NCI-H1105 (cell line): ENCODE measurements around the gene ELANE.
"Not testable (repeated sequence)": the region's sequence is repeated elsewhere in the genome, so short reads cannot be mapped to it uniquely, and the experiment has no call there.

Source experiments
- DNase-seq: peaks from one replicate; lab custom pipeline; 2025; lab: John Stamatoyannopoulos, UW

ELANE gene

DNA sequence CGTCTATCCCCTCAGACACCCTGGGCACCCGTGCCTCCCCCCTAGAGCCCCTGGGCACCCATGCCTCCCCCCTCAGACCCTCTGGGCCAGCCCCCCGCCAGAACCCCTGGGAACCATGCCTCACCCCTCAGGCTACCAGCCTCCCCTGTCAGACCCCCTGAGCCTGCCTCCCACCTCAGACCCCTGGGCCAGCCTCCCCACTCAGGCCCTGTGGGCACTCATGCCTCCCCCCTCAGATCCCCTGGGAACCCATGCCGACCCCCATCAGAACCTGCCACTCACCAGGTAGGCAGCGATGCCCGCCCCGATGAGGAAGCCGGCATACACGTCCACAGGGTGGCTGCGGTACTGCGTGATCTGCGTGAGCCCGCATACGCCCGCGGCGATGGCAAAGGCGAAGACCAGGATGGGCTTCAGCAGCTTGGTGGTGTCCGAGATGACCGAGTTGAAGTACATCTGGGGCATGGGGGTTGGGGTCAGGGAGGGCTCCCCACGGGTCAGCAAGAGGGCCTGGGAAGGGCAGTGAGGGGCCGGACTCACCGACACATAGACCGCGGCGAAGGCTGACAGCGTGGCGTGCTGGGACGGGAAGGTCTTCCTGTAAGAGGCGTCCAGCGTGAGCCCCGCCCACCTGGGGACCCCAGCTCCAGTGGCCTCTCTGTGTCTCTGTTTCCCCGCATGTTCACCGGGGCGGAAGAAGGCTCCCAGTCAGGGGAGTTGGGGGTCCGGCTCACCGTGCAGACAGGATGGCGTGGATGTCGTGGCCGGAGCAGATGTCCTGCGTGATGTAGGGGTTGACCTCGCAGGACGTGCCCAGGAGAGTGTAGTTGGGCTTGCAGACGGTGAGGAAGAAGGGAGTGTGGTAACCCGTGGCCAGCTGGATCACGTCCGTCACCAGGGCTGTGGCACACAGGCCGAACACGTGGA, 37.7 kb upstream of the ELANE start:
- DNase-seq: no peak

DNA sequence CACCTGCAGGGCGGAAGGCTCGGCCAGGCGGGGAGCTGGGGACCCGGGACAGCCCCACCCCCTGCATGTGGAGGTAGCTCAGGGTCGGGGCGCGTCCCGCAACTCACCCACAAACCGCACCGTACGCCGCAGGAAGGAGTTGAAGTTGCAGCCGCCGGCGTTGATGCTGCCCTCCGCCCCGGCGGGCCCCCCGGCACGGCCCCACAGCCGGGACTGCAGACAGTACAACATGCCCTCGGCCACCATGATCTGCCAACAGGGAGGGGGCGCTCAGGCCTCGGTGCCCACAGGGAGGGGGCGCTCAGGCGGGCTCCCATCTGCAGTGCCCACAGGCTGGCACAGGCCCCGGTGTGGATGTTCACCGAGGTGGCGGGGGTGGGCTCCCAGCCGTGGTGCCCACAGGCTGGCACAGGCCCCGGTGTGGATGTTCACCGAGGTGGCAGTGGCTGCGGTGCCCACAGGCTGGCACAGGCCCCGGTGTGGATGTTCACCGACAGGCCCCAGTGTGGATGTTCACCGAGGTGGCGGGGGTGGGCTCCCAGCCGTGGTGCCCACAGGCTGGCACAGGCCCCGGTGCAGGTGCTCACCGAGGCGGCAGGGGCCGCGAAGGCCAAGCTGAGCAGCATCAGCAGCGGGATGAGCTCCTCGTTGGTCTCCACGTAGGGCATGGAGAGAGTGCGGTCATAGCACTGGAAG, 36.9 kb upstream of the ELANE start:
- no peak for DNase-seq

DNA sequence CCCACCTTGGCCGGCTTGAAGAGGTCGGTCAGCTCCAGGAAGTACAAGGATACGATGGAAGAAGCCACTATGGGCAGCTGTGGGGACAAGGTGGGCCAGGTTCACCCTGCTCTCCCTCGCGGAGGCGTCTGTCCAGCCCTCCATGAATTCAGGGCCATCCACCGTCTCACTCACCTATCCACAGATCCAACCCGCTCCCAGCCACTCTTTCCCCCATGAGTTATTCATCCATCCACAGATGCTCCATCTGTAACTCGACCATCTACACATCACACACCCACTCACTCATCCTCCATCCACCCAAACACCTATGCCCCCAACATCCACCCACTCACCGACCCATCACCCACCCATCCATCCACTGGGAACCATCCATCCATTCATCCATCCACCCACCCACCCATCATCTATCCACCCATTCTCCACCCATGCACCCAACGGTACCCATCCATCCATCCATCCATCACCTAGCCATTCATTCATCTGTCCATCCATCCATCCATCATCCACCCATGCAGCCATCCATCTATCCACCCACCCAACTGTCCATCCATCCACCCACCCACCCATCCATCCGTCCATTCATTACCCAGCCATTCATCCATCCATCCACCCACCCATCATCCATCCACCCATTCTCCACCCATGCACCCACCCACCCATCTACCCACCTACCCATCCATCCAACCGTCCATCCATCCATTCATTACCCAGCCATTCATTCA, 36.2 kb upstream of the ELANE start:
- no peak for DNase-seq

DNA sequence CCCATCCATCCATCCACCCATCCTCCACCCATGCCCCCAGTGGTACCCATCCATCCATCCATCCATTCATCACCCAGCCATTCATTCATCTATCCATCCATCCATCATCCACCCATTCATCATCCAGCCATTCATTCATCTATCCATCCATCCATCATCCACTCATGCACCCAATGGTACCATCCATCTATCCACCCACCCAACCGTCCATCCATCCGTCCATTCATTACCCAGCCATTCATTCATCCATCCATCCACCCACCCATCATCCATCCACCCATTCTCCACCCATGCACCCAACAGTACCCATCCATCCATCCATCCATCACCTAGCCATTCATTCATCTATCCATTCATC, 35.6 kb upstream of the ELANE start:
- DNase-seq: no peak

DNA sequence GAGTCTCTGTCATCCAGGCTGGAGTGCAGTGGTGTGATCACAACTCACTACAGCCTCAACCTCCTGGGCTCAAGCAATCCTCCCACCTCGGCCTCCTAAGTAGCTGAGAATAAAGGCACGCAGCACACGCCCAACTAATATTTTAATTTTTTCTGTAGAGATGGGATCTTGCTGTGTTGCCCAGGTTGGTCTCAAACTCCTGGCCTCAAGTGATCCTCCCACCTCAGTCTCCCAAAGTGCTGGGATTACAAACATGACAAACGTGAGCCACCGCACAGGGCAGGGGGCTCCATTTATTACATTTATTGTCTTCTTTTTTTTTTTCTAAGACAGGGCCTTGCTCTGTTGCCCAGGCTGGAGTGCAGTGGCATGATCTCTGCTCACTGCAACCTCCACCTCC, 31.9 kb upstream of the ELANE start:
- not testable (repeated sequence) for DNase-seq

DNA sequence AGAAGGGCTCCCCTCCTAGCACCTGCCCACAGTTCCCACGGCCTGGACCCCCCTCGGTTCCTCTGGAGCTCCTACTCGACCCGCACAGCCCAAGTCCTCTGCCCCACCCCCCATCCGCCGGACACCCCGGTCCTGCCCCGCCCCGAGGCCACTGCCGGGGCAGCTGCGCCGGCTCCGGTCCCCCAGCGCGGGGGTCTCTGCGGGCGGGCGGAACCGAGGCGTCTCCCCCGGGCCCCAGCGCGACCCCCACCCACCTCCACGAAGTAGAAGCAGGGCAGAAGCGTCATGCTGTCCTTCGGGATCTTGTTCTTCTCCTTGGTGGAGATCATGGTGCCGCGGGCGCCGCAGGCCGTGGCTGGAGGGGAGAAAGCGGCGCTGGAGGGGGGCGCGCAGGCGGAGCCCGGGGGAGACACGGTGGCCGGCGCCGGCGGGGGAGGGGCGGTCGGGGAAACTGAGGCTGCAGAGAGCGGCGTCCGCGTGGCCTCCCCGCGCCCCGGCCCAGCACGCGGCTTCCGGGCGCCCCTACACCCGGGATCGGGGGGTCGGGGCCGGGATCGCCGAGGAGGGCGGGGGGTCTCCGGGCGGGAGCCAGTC, 30.8 kb upstream of the ELANE start:
- no peak for DNase-seq

DNA sequence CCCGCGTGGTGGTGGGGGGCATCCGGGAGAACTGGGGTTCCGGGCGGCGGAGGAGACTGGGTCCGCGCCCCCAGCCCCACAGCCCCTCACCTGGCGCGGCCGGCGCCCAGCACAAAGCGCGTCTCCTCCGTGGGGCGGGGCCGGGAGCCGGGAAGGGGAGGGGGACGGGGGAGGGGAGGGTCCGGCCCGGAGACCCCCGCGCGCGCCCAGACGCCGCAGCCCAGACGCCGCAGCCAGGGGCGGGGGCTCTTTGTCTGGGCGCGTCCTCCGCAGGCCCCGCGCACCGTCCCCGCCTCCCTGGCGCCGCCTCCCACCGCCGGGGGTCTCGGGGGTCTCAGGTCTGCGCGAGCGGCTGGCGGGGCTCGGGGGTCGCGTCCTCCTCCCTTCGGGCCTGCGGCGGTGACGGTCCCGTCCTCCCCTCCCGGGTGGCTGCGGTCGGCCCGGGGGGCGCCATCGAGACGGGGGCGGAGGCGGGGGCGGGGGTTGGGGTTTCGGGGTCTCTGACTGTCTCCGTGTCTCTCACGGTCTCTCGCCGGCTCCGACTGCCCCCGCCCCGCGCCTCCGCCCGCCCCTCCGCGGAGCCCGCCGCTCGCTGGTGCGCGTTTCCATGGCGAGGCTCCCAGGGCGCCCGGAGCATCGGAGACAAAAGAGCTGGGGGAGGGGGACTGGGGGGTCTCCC, 30.1 kb upstream of the ELANE start, which contains the start of gene PLPPR3:
TSS of gene PLPPR3 (minus strand) at position 131 of the 679 bp plus-strand sequence. CDS start 396 bp downstream, outside the sequence.
- no peak for DNase-seq

DNA sequence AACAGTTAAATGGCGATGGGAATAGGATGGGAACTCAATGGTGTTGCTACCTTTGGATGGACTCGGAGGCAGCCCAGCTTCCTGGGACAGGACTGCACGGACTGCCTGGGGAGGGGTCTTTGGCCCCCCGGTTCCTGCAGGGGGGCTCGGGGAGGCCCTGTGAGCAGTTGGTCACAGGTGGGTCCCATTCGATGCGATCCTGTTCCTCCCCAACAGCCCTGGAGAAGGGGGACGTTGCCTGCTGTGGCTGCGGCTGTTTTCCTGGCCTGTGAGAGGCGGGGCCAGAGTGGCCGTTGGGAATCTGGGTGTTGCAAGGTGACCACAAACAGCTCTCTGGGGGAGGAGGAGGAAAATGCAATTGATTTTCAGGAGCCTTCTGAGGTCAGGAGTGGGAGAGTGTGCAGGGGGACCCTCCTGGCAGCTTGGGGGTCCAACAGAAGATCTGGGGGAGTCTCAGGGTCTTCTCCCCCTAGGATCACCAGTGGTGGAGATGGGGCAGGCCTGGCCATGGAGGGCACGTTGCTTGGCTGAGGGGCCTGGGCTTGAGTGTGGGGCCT, 28.5 kb upstream of the ELANE start:
- no peak for DNase-seq

DNA sequence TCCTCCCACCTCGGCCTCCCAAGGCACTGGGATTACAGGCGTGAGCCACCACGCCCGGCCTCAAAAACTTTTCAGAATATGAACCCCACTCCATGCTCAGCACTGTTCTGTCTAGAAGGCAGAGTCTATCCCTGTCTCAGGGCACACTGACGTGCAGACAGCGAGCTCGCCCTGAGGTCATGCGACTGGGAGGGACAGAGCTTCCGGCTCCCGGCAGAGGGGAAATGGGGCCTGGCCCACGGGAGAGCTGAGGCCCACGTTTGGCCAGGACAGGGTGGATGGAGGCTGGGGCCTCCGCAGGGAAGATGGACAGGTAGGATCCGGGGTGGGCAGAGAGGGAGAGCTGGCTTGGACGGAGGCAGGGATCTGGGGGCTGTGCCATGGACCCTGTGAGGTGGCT, 27.2 kb upstream of the ELANE start:
- DNase-seq: no peak

DNA sequence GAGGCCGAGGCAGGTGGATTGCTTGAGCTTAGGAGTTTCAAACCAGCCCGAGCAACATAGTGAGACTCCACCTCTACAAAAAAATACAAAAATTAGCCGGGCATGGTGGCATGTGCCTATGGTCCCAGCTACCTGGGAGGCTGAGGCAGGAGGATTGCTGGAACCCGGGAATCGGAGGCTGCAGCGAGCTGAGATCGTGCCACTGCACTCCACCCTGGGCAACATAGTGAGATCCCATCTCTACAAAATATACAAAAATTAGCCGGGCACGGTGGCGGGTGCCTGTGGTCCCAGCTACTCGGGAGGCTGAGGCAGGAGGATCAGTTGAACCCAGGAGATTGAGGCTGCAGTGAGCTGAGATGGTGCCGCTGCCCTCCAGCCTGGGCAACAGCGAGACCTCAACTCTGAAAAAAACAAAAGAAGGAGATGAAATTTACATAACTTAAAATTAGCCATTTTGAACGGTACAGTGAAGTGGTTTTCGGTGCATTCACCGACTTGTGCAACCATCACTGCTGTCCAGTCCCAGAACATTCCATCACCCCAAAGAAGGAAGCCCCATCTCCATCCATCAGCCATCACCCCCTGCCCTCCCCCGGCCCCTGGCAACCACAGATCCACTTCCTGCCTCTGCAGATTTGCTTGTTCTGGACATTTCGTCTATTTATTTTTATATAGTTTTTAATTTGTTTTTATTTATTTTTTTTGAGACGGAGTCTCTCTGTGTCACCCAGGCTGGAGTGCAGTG, 26.0 kb upstream of the ELANE start:
- no peak for DNase-seq

DNA sequence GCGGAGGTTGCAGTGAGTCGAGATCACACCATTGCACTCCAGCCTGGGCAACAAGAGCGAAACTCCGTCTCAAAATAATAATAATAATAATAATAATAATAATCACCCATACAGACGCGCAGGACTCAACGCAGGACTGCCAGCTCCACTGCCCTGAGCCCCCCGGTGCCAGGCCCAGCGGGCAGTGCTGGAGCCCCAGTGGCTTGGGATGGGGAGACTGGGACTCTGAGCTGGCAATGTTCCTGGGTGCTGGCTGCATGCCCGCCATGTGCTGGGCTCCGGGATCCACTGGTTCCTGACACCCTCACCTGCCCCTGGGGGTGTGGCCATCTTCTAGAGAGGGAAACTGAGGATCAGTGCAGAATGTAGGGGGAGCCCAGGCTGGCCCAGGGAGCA, 24.8 kb upstream of the ELANE start:
- no peak for DNase-seq

DNA sequence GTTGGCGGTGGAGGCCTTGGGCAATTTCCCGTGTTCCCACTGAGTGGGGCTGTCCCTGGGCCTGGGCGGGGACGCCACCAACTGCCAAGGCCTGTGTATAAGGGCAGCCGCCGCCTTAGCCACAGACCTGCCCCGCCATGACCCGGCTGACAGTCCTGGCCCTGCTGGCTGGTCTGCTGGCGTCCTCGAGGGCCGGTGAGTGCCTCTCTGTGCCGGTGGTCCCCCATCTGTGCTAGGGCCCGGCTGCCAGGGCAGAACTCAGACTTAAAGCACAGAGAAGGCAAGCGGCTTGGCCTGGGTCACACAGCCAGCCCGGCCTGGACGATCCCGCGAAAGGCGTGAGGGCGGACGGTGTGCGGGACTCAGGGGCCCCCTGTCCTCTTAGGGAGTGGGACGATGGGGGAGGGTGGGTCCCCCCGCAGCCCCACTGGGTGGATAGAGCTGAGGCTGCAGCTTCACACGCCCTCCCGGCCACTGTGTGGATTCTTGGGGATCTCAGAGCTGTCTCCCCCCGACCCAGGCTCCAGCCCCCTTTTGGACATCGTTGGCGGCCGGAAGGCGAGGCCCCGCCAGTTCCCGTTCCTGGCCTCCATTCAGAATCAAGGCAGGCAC, 24.3 kb upstream of the ELANE start, which contains the start of gene AZU1:
TSS of gene AZU1 (plus strand) at position 128 of the 612 bp plus-strand sequence. CDS start at position 138, 10 bp downstream.
- DNase-seq: no peak

DNA sequence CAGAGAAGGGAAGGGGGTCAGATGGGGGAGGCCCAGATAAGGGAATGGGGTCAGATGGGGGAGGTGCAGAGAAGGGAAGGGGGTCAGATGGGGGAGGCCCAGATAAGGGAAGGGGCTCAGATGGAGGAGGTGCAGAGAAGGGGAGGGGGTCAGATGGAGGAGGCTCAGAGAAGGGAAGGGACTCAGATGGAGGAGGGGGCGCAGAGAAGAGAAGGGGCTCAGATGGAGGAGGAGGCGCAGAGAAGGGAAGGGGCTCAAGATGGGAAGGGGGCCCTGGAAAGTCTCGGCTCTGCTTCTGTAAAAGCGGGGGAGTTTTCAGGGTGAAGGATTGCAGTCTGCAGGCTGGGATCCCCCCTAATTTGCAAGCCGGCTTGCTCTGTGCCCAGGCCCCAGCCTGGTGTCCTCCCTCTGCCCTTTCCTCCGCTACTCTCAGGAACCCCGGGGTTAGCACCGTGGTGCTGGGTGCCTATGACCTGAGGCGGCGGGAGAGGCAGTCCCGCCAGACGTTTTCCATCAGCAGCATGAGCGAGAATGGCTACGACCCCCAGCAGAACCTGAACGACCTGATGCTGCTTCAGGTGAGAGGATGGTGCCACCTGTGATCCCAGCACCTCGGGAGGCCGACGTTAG, 22.9 kb upstream of the ELANE start:
- DNase-seq: no peak

DNA sequence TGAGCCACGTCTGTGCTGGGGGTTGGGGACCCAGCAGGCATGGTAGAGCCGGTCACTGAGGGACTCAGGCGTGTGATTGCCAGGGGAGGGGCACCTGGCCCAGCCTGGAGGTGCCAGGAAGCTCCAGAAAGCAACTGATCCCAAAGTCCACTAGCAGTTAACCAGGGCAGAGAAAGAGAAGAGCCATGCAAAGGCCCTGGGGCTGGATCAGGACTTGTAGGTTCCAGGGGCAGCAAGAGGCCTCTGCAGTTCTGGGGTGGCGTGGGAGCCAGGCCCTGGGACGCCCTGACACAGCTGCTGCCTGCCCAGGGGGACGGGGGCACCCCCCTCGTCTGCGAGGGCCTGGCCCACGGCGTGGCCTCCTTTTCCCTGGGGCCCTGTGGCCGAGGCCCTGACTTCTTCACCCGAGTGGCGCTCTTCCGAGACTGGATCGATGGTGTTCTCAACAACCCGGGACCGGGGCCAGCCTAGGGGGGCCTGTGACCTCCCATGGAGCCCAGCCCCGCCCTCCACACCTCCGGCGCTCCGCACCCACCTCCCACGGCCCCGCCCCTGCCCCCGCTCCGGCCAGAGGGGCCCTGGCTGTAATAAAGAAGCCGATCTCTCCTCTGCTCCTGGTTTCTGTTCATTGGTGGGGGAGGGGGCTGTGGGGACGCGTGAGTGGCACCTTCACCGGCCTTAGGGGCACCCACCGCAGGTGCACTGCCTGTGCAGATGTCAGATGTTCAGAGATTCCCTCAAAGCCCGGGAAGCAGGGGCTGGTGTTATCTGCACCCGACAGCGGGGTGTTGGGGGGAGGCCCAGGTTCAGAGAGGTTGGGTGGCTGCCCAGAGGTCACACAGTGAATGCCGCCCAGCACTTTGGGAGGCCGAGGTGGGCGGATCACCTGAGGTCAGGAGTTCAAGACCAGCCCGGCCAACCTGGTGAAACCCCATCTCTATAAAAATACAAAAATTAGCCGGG, 20.4 kb upstream of the ELANE start:
- no peak for DNase-seq

DNA sequence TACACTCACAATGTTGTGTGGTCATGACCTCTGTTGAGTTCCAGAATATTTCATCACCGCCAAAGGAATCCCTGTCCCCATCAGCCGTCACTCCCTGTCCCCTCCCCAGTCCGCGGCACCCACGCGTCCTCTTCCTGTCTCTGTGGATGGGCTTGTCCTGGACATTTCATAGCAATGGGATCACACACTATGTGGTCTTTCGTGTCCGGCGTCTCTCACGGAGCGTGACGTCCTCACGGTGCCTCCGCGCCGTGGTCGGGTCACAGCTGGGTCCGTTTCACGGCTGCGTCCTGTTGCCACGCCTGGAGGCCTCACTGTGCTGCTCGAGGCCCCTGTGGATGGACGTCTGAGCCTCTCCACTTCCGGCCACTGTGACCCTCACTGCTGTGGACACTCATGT, 17.9 kb upstream of the ELANE start:
- no peak for DNase-seq

DNA sequence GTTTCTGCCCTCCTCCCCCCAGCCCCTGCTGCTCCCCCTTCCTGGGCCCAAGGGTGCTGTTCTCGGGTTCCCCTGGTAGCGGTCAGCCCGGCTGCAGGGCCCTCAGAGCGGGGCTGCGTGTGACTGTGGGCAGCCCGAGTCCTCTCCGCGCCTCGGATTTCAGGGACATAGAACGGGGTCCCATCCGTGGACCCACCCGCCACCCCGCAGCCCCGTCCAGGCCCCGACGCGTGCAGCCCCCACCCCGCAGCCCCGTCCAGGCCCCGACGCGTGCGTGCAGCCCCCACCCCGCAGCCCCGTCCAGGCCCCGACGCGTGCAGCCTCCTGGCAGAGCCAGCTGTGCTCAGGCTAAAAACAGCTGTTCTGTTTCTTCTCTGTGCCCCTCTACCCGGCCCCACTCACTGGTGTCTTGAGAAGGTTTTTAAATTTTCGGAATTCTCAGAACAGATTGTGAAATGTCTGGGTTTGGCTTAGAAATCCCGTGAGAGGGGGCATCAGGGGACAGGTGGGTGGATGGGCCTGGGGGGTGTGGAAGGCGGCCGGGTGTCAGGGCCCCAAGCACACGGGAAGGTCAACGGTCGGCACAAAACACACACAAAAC, 16.8 kb upstream of the ELANE start:
- no peak for DNase-seq

DNA sequence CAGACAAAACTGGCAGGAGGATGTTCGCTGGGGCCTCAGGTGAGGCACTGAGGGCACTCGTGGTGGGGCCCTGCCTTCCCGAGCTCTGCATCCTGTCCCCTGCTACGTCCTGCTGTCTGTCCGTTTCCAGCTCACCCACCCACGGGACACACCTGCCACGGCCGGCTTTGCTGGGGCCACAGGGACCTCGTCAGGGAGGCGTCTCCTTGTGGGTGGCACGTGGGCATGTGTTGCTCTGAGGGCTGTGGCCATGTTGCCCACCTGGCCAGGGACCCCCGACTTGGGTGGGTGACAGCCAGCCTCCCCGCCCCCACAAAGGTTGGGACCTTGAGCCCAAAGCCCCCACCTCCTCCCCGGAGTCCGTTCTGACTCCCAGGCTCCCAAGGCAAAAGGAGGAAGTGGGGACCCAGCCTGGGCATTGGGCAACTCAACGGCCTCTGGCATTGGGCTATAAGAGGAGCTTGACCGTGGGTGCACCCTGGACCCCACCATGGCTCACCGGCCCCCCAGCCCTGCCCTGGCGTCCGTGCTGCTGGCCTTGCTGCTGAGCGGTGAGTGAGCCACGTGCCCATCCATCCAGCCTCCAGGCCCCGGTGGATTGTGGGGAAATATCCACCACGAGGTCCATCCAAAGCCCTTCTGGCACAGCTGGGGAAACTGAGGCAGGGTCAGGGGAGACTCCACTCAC, 11.4 kb upstream of the ELANE start, which contains the start of gene PRTN3:
TSS of gene PRTN3 (plus strand) at position 481 of the 688 bp plus-strand sequence. CDS start at position 491, 10 bp downstream.
- no peak for DNase-seq
